ENCODE measurements around the gene TSC2. TPM values are rescaled to one million over a fixed set of nuclear protein-coding genes. Genes with fewer than 3 reads are reported as not detected.
A peak's percentile ranks its signal among the peaks of the same experiment; 100 is the strongest.

The TSC2 gene
- total RNA-seq, 1 experiment from 2014 or later = 59.3 TPM

DNA sequence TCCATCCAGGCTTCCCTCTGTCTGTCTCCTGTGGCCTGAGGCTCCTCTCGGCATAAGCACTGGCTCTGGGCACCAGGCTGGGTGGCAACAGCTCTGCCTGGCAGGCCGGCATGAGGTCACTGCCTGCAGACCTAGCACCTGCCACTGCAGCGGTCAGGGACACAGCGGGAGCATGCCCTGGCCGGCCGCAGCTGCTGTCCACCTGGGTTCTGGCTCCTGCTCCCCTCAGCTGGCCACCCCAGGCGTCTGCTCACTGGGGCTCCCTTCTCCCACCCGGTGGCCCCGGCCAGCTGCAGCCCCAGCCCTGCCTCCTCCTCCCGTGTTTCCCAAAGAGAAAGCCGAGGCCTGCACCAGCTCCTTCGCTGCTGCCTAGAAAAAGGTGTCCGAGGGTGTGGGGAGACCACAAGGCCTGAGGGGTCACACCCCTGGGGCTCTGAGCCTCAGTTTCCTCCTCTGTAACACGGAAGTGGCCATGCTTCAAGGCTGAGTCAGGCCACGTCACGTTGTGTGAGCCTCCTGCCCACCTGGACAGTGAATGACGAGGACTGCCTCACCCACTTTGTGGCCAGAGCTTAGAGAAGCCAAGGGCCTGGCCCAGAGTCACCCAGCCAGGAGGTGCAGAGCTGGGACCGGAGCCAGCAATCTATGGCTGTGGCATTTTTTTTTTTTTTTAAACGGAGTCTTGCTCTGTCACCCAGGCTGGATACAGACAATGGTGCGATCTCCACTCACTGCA, 6.8 kb upstream of the TSC2 start:
- Histone ChIP-seq H4K20me1 (ENCODE audit: low read length) (no peaks in the 10 kb centered on the region), H3K9me3 (ENCODE audit: low read length) (no peaks in the 10 kb centered on the region), H3K4me2 (ENCODE audit: low read length) (peak overlapping the region; percentile 52), H3K27ac (ENCODE audit: low read length) (peak overlapping the region; percentile 100), H3F3A (ENCODE audit: low read length, unreplicated experiment) (no peaks in the 10 kb centered on the region), H3K27me3 (ENCODE audit: low read length) (no peaks in the 10 kb centered on the region), H3K9ac (ENCODE audit: low read length) (peak overlapping the region; percentile 89), H2AFZ (ENCODE audit: low read length) (no peak overlapping the region), H3K79me2 (ENCODE audit: low read length) (peaks cover 25% of the 10 kb centered on the region), H3K9me2 (replicated peaks; ENCODE audit: low read length) (no peaks in the 10 kb centered on the region), H3K4me3 (ENCODE audit: low read length) (no peak overlapping the region), H3K4me1 (ENCODE audit: insufficient read depth, low read length) (peaks cover 70% of the 10 kb centered on the region), H3K36me3 (ENCODE audit: low read depth, low read length) (no peaks in the 10 kb centered on the region; the same call in 1 of the 2 replicates)
- ATAC-seq = peak; percentile 60
- peak; percentile 91 for DNase-seq
- BruUV-seq (replicated peaks) = TSS peak; percentile 40
- TF ChIP-seq, protein P1, sequence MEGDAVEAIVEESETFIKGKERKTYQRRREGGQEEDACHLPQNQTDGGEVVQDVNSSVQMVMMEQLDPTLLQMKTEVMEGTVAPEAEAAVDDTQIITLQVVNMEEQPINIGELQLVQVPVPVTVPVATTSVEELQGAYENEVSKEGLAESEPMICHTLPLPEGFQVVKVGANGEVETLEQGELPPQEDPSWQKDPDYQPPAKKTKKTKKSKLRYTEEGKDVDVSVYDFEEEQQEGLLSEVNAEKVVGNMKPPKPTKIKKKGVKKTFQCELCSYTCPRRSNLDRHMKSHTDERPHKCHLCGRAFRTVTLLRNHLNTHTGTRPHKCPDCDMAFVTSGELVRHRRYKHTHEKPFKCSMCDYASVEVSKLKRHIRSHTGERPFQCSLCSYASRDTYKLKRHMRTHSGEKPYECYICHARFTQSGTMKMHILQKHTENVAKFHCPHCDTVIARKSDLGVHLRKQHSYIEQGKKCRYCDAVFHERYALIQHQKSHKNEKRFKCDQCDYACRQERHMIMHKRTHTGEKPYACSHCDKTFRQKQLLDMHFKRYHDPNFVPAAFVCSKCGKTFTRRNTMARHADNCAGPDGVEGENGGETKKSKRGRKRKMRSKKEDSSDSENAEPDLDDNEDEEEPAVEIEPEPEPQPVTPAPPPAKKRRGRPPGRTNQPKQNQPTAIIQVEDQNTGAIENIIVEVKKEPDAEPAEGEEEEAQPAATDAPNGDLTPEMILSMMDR (conservative IDR thresholded peaks at IDR 0.05; ENCODE audit: low read depth, low read length) = no peak
- TF ChIP-seq EZH2 (IDR thresholded peaks at IDR 0.05; ENCODE audit: low read length, unreplicated experiment) (no peak), EZH2phosphoT487 (IDR thresholded peaks at IDR 0.05; ENCODE audit: borderline replicate concordance, low read length) (no peak)
- ChIA-PET CTCF (interaction anchor here (0.5 to 1.0 kb wide), 3 partner anchors 18 to 111 kb away, joined by 3 to 20 read pairs (median 6); no protein-coding TSS in a partner anchor), POLR2A (ENCODE audit: unreplicated experiment) (no interaction called here)
- intact Hi-C loops (cut with micrococcal nuclease) = no loop called here

DNA sequence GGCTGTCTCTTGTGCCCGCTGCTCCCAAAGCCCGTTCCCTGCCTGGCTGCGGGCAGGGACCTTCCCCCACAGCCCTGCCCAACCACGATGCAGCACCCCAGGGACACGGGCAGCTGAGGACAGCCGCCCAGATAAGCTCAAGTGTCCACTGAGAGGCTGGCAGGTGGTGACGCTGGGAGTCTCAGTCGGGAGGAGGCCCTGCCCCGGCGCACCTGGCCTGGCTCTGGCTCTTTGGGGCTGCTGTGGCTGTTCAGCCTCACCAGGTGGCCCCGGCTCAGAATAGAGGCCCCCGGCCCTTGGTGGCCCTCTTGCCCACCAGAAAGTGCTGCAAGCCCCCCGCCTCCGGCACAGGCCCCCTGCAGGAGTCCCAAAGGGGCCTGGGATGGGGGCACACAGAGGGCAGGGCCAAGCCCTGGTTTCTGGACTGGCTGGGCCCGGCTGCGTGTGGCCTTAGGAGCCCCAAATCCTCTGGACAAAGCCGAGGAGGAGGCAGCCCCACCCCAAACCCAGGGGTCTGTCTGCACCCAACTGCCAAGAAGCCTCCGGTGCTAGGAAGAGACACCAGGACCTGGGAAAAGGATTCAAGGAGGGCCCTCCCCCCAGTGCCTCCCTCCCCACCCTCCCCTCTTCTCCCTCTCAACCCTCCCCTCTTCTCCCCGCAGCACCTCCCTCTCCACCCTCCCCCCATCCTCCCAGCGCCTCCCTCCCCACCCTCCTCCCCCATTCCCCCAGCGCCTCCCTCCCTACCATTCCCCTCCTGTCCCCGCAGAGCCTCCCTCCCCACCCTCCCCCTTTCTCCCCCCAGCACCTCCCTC, 5.4 kb upstream of the TSC2 start:
- peak overlapping the region; percentile 51 for H3K9ac ChIP-seq (ENCODE audit: low read length)
- ATAC-seq (no peak), DNase-seq (no peak)
- TF ChIP-seq, protein P1 (conservative IDR thresholded peaks at IDR 0.05; ENCODE audit: low read depth, low read length) = no peak
- TF ChIP-seq EZH2phosphoT487 (IDR thresholded peaks at IDR 0.05; ENCODE audit: borderline replicate concordance, low read length) = no peak
- no peak for TF ChIP-seq EZH2 (IDR thresholded peaks at IDR 0.05; ENCODE audit: low read length, unreplicated experiment)
- H3K4me2 ChIP-seq (ENCODE audit: low read length) = no peak overlapping the region
- no peaks in the 10 kb centered on the region for H3K9me2 ChIP-seq (replicated peaks; ENCODE audit: low read length)
- no peaks in the 10 kb centered on the region for H4K20me1 ChIP-seq (ENCODE audit: low read length)
- no peaks in the 10 kb centered on the region for H3K27me3 ChIP-seq (ENCODE audit: low read length)
- no TSS peak for BruUV-seq (replicated peaks)
- H3K4me1 ChIP-seq (ENCODE audit: insufficient read depth, low read length) = peaks cover 75% of the 10 kb centered on the region
- intact Hi-C loops (cut with micrococcal nuclease) = no loop called here
- peaks cover 25% of the 10 kb centered on the region for H3K79me2 ChIP-seq (ENCODE audit: low read length)
- ChIA-PET CTCF (no interaction called here), POLR2A (ENCODE audit: unreplicated experiment) (interaction anchor here (0.7 kb wide), 1 partner anchor 9 kb away, joined by 3 read pairs; no protein-coding TSS in a partner anchor)
- no peaks in the 10 kb centered on the region for H3K9me3 ChIP-seq (ENCODE audit: low read length)
- H3K4me3 ChIP-seq (ENCODE audit: low read length) = no peak overlapping the region
- no peaks in the 10 kb centered on the region for H3F3A ChIP-seq (ENCODE audit: low read length, unreplicated experiment)
- H2AFZ ChIP-seq (ENCODE audit: low read length) = no peak overlapping the region
- H3K36me3 ChIP-seq (ENCODE audit: low read depth, low read length) = no peaks in the 10 kb centered on the region; the same call in 1 of the 2 replicates
- H3K27ac ChIP-seq (ENCODE audit: low read length) = peak overlapping the region; percentile 100

All from PC-3 (cell line).